Muscle layer of duodenum (tissue), 2 donors: ENCODE measurements around the gene DNAJC16.

Experiments used
- H3K27ac ChIP-seq: one replicate; pipeline ENCODE4 v1.7.0; 2013; ENCODE audit warnings: mild to moderate bottlenecking, low read length
- H3K27me3 ChIP-seq: one replicate; pipeline ENCODE4 v1.7.0; 2013; ENCODE audit warnings: low read depth, mild to moderate bottlenecking, control low read depth, low read length
- H3K36me3 ChIP-seq, 2 donors: one replicate each; pipeline ENCODE4 v1.7.0; 2013; ENCODE audit warnings: low read length in 2 of 2, control low read depth in 1 of 2, mild to moderate bottlenecking in 1 of 2; ENCODE audit not compliant: insufficient read depth in 2 of 2, control insufficient read depth in 1 of 2
- H3K4me1 ChIP-seq, 2 donors: one replicate each; pipeline ENCODE4 v1.7.0; 2013; ENCODE audit warnings: low read length in 2 of 2, mild to moderate bottlenecking in 2 of 2, control low read depth in 1 of 2, moderate library complexity in 1 of 2; ENCODE audit not compliant: insufficient read depth in 2 of 2, control insufficient read depth in 1 of 2
- H3K4me3 ChIP-seq, 2 donors: one replicate each; pipeline ENCODE4 v1.7.0; 2013; ENCODE audit warnings: low read length in 2 of 2, low read depth in 1 of 2, mild to moderate bottlenecking in 1 of 2
- H3K9me3 ChIP-seq, 2 donors: one replicate each; pipeline ENCODE4 v1.7.0; 2013; ENCODE audit warnings: low read length in 2 of 2, control low read depth in 1 of 2, mild to moderate bottlenecking in 1 of 2; ENCODE audit not compliant: control insufficient read depth in 1 of 2
- donor health status: healthy.

Gene DNAJC16

GRCh38 chr1:15523104-15524020, 3.3 kb upstream of the DNAJC16 start:
- Histone ChIP-seq H3K9me3 (no peaks in the 10 kb centered on the region), H3K27ac (peak overlapping the region; percentile 72), H3K4me1 (peaks cover 7 to 29% of the 10 kb centered on the region in 2 donors)

GRCh38 chr1:15524021-15524282, 2.7 kb upstream of the DNAJC16 start, which contains the start of gene CASP9:
Gene CASP9 (minus strand): TSS chr1:15524215. CDS start chr1:15524200, 15 bp downstream.
- Histone ChIP-seq H3K4me1 (peaks cover 7 to 29% of the 10 kb centered on the region in 2 donors), H3K27me3 (no peaks in the 10 kb centered on the region), H3K36me3 (no peaks in the 10 kb centered on the region), H3K27ac (peak within 1 kb of the TSS; percentile 96), H3K4me3 (peak within 1 kb of the TSS; percentile 67 to 91), H3K9me3 (no peaks in the 10 kb centered on the region)

More at GRCh38 chr1:15523104-15524020, 3.3 kb upstream of the DNAJC16 start:
- no peaks in the 10 kb centered on the region for H3K27me3 ChIP-seq
- H3K36me3 ChIP-seq: no peaks in the 10 kb centered on the region
- H3K4me3 ChIP-seq: peak overlapping the region; percentile 67 to 72

- H3K4me3 ChIP-seq: peak overlapping the region in 1 of 2 donors; percentile 72
- H3K9me3 ChIP-seq: no peaks in the 10 kb centered on the region
- no peaks in the 10 kb centered on the region for H3K36me3 ChIP-seq
- no peaks in the 10 kb centered on the region for H3K27me3 ChIP-seq
- H3K4me1 ChIP-seq: peaks cover 7 to 29% of the 10 kb centered on the region in 2 donors
- H3K27ac ChIP-seq: no peak overlapping the region
These were observed 2.2 kb upstream of the DNAJC16 start for GRCh38 chr1:15524283-15525049.

GRCh38 chr1:15525050-15526020, 1.3 kb upstream of the DNAJC16 start:
- H3K4me3 ChIP-seq: peak overlapping the region; percentile 60 to 91
- H3K27me3 ChIP-seq: no peaks in the 10 kb centered on the region
- H3K9me3 ChIP-seq: no peaks in the 10 kb centered on the region
- peaks cover 2% of the 10 kb centered on the region in 2 donors for H3K36me3 ChIP-seq
- peak overlapping the region; percentile 96 for H3K27ac ChIP-seq
- H3K4me1 ChIP-seq: peaks cover 7 to 29% of the 10 kb centered on the region in 2 donors

GRCh38 chr1:15526021-15526489, 593 bp upstream of the DNAJC16 start:
- no peaks in the 10 kb centered on the region for H3K27me3 ChIP-seq
- H3K36me3 ChIP-seq: peaks cover 4 to 6% of the 10 kb centered on the region in 2 donors
- peaks cover 7 to 29% of the 10 kb centered on the region in 2 donors for H3K4me1 ChIP-seq
- H3K9me3 ChIP-seq: no peaks in the 10 kb centered on the region
- H3K4me3 ChIP-seq: peak overlapping the region; percentile 60 to 91
- H3K27ac ChIP-seq: peak overlapping the region; percentile 96

- Histone ChIP-seq H3K36me3 (peaks cover 9 to 24% of the 10 kb centered on the region in 2 donors), H3K27ac (no peak overlapping the region), H3K4me3 (no peak overlapping the region), H3K9me3 (no peaks in the 10 kb centered on the region), H3K27me3 (no peaks in the 10 kb centered on the region), H3K4me1 (peaks cover under 1 to 14% of the 10 kb centered on the region in 2 donors)
These were observed 4.4 kb downstream of the DNAJC16 start for GRCh38 chr1:15531003-15531402.

GRCh38 chr1:15531682-15532081, 5.0 kb downstream of the DNAJC16 start:
- Histone ChIP-seq H3K4me1 (peaks cover 0 to 11% of the 10 kb centered on the region in 2 donors), H3K4me3 (no peak overlapping the region), H3K27ac (no peak overlapping the region), H3K9me3 (no peaks in the 10 kb centered on the region), H3K36me3 (peaks cover 9 to 31% of the 10 kb centered on the region in 2 donors), H3K27me3 (no peaks in the 10 kb centered on the region)

- Histone ChIP-seq H3K4me3 (no peak overlapping the region), H3K36me3 (peaks cover 43 to 69% of the 10 kb centered on the region in 2 donors), H3K27me3 (no peaks in the 10 kb centered on the region), H3K9me3 (no peaks in the 10 kb centered on the region), H3K4me1 (no peaks in the 10 kb centered on the region), H3K27ac (no peak overlapping the region)
These were observed 12.1 kb downstream of the DNAJC16 start for GRCh38 chr1:15538771-15539170.

- Histone ChIP-seq H3K9me3 (no peaks in the 10 kb centered on the region), H3K27me3 (no peaks in the 10 kb centered on the region), H3K36me3 (peaks cover 52 to 67% of the 10 kb centered on the region in 2 donors), H3K4me3 (no peak overlapping the region), H3K27ac (no peak overlapping the region), H3K4me1 (no peaks in the 10 kb centered on the region)
These were observed 13.5 kb downstream of the DNAJC16 start for GRCh38 chr1:15540186-15540585.

- Histone ChIP-seq H3K4me3 (no peak overlapping the region), H3K27me3 (no peaks in the 10 kb centered on the region), H3K36me3 (peaks cover 57 to 69% of the 10 kb centered on the region in 2 donors), H3K9me3 (no peaks in the 10 kb centered on the region), H3K27ac (no peak overlapping the region), H3K4me1 (no peaks in the 10 kb centered on the region)
These were observed 14.7 kb downstream of the DNAJC16 start for GRCh38 chr1:15541231-15541792.
